Myocyte (in vitro differentiated cells): ENCODE measurements around the gene SLC16A3. TPM values are rescaled to one million over a fixed set of nuclear protein-coding genes. Genes with fewer than 3 reads are reported as not detected.

Source experiments
- DNase-seq: peaks from one replicate; pipeline ENCODE4 v3.0.0-alpha.2; 2012; ENCODE audit warnings: low read depth
- microRNA-seq: library from miRNA; unstranded; fragments of <30 nt; microRNA quantifications from one replicate; pipeline ENCODE4, GENCODE V29; 2016
- total RNA-seq: library from RNA; depleted of rRNA; stranded (reverse); fragments of >200 nt; gene quantifications from 2 replicates; pipeline ENCODE4 v1.2.3, GENCODE V29; 2014

The SLC16A3 gene
- total RNA-seq, 1 donor from 2014 or later, result 164 TPM

- no peak for DNase-seq
Measured at GRCh38 chr17:82280537-82280936, 51.7 kb downstream of the SLC16A3 start.

GRCh38 chr17:82281076-82281475 is 52.2 kb downstream of the SLC16A3 start:
- no peak for DNase-seq

GRCh38 chr17:82281502-82282238 is 52.8 kb downstream of the SLC16A3 start:
- no peak for DNase-seq

- DNase-seq, result no peak
Measured at GRCh38 chr17:82282239-82283207, 53.7 kb downstream of the SLC16A3 start.

GRCh38 chr17:82283208-82283749 is 54.4 kb downstream of the SLC16A3 start:
- DNase-seq, result peak; percentile 84

- no peak for DNase-seq
Measured at GRCh38 chr17:82285141-82285540, 56.3 kb downstream of the SLC16A3 start.

- no peak for DNase-seq
Measured at GRCh38 chr17:82287013-82287867, 58.4 kb downstream of the SLC16A3 start.

GRCh38 chr17:82287868-82288801 is 59.3 kb downstream of the SLC16A3 start:
- DNase-seq, result peak; percentile 97

Small RNA genes within 50 kb of the gene (microRNA-seq; reads per million reads assigned to microRNA genes)
- gene MIR6787, result 0.48 reads per million

Other genes with a start within 250 kb of the SLC16A3 start
- 50.0 and 61.8 TPM in 2 replicates for gene CENPX, start 206.2 kb upstream of the SLC16A3 start, total RNA-seq
- 9.4 and 10.5 TPM in 2 replicates for gene LRRC45, start 205.7 kb upstream of the SLC16A3 start, total RNA-seq
- 7.3 and 9.8 TPM in 2 replicates for gene RAC3, start 197.4 kb upstream of the SLC16A3 start, total RNA-seq
- 99.4 and 105 TPM in 2 replicates for gene DCXR, start 191.3 kb upstream of the SLC16A3 start, total RNA-seq
- gene RFNG, start 177.2 kb upstream of the SLC16A3 start, total RNA-seq, result 42.7 and 45.4 TPM in 2 replicates
- 121 and 122 TPM in 2 replicates for gene GPS1, start 177.1 kb upstream of the SLC16A3 start, total RNA-seq
- 97.1 and 109 TPM in 2 replicates for gene DUS1L, start 163.2 kb upstream of the SLC16A3 start, total RNA-seq
- 78.4 and 97.9 TPM in 2 replicates for gene FASN, start 130.8 kb upstream of the SLC16A3 start, total RNA-seq
- 7.9 and 11.3 TPM in 2 replicates for gene CCDC57, start 16.2 kb upstream of the SLC16A3 start, total RNA-seq
- gene CSNK1D, start 44.7 kb downstream of the SLC16A3 start, total RNA-seq, result 29.0 and 37.1 TPM in 2 replicates
- gene CD7, start 88.6 kb downstream of the SLC16A3 start, total RNA-seq, result 1.4 TPM in 1 of 2 replicates, not detected in the other
- 65.8 and 76.1 TPM in 2 replicates for gene SECTM1, start 104.7 kb downstream of the SLC16A3 start, total RNA-seq
- 0.80 and 1.1 TPM in 2 replicates for gene TEX19, start 130.2 kb downstream of the SLC16A3 start, total RNA-seq
- gene UTS2R, start 142.7 kb downstream of the SLC16A3 start, total RNA-seq, result 29.1 and 60.3 TPM in 2 replicates
- gene HEXD, start 189.3 kb downstream of the SLC16A3 start, total RNA-seq, result 30.2 and 41.8 TPM in 2 replicates
- gene OGFOD3, start 189.5 kb downstream of the SLC16A3 start, total RNA-seq, result 37.4 and 53.4 TPM in 2 replicates
- gene CYBC1, start 221.7 kb downstream of the SLC16A3 start, total RNA-seq, result 59.0 and 62.2 TPM in 2 replicates
- 55.4 and 66.1 TPM in 2 replicates for gene NARF, start 229.7 kb downstream of the SLC16A3 start, total RNA-seq